CD14-positive monocyte (primary cell): ENCODE results near the gene TNFAIP2. TPM values are rescaled to one million over a fixed set of nuclear protein-coding genes. Genes with fewer than 3 reads are reported as not detected.

Source experiments
- DNase-seq, 3 donors: peaks; one replicate each; pipeline ENCODE4 v3.0.0-alpha.2; 2011 to 2022
- H2AFZ ChIP-seq: 2 replicates; pipeline ENCODE4 v1.6.0; 2012; ENCODE audit warnings: mild to moderate bottlenecking, low read depth, low read length, inconsistent platforms; ENCODE audit not compliant: insufficient read depth, poor library complexity, severe bottlenecking
- H3K27ac ChIP-seq, 2 donors: 1 replicate in 1 of 2; 2 replicates in 1 of 2; pipeline ENCODE4 v1.5.1; 2012 to 2013; ENCODE audit warnings: low read length in 2 of 2, control low read depth in 1 of 2, inconsistent platforms in 1 of 2, low read depth in 1 of 2, mild to moderate bottlenecking in 1 of 2
- H3K27me3 ChIP-seq, 2 donors: one replicate each; pipeline versions ENCODE4 v1.6.0 to v1.6.1; 2011 to 2013; ENCODE audit warnings: low read length in 2 of 2; ENCODE audit not compliant: control insufficient read depth in 2 of 2, insufficient read depth in 2 of 2
- H3K36me3 ChIP-seq, 2 donors: replicated peaks in 1 of 2; 1 replicate in 1 of 2; 2 replicates in 1 of 2; pipeline versions ENCODE4 v1.5.1 to v1.6.1; 2012 to 2013; ENCODE audit warnings: low read length in 2 of 2, control low read depth in 1 of 2, inconsistent platforms in 1 of 2, mild to moderate bottlenecking in 1 of 2; ENCODE audit not compliant: insufficient read depth in 2 of 2, control insufficient read depth in 1 of 2
- H3K4me1 ChIP-seq, 2 donors: 1 replicate in 1 of 2; 2 replicates in 1 of 2; pipeline versions ENCODE4 v1.5.1 to v1.6.1; 2012 to 2013; ENCODE audit warnings: low read length in 2 of 2, control low read depth in 1 of 2, inconsistent platforms in 1 of 2, mild to moderate bottlenecking in 1 of 2, moderate library complexity in 1 of 2; ENCODE audit not compliant: insufficient read depth in 2 of 2, control insufficient read depth in 1 of 2
- H3K4me2 ChIP-seq: replicated peaks from 2 replicates; pipeline ENCODE3; 2012; ENCODE audit warnings: low read length, moderate library complexity, mild to moderate bottlenecking; ENCODE audit not compliant: poor library complexity, severe bottlenecking; ENCODE audit errors: extremely low read depth
- H3K4me3 ChIP-seq, 3 experiments: fragments of 200-600 bp in 1 of 3; sonication (generic) in 1 of 3; replicated peaks in 1 of 3; 1 replicate in 2 of 3; 2 replicates in 1 of 3; pipeline ENCODE4 v1.5.1; 2011 to 2013; ENCODE audit warnings: low read length in 3 of 3, mild to moderate bottlenecking in 3 of 3, control low read depth in 2 of 3, low read depth in 2 of 3, inconsistent platforms in 1 of 3, moderate library complexity in 1 of 3
- H3K79me2 ChIP-seq: 2 replicates; pipeline ENCODE4 v1.6.0; 2012; ENCODE audit warnings: mild to moderate bottlenecking, control low read depth, inconsistent platforms, low read length, moderate library complexity; ENCODE audit not compliant: insufficient read depth
- H3K9ac ChIP-seq: 2 replicates; pipeline ENCODE4 v1.6.0; 2017; ENCODE audit warnings: low read length, mild to moderate bottlenecking; ENCODE audit not compliant: insufficient read depth, poor library complexity, severe bottlenecking
- H3K9me3 ChIP-seq, 2 donors: replicated peaks in 1 of 2; 1 replicate in 1 of 2; 2 replicates in 1 of 2; pipeline versions ENCODE4 v1.5.1 to v1.6.1; 2012 to 2013; ENCODE audit warnings: low read length in 2 of 2, control low read depth in 1 of 2; ENCODE audit not compliant: control insufficient read depth in 1 of 2, insufficient read depth in 1 of 2
- H4K20me1 ChIP-seq: 2 replicates; pipeline ENCODE4 v1.6.0; 2012; ENCODE audit warnings: mild to moderate bottlenecking, low read length, control low read depth, moderate library complexity; ENCODE audit not compliant: insufficient read depth
- H3K27ac Mint-ChIP-seq, 7 donors: one replicate each; pipeline ENCODE4 v1.8.0; 2020; ENCODE audit warnings: mild to moderate bottlenecking in 7 of 7, mixed read lengths in 7 of 7, moderate library complexity in 6 of 7, inconsistent platforms in 2 of 7
- H3K27me3 Mint-ChIP-seq, 3 donors: one replicate each; pipeline ENCODE4 v1.8.0; 2021 to 2022; ENCODE audit warnings: low read depth in 3 of 3, mild to moderate bottlenecking in 3 of 3, mixed read lengths in 3 of 3, moderate library complexity in 3 of 3, inconsistent platforms in 1 of 3
- H3K36me3 Mint-ChIP-seq, 2 donors: one replicate each; pipeline ENCODE4 v1.8.0; 2020; ENCODE audit warnings: mixed read lengths in 2 of 2, inconsistent platforms in 1 of 2, mild to moderate bottlenecking in 1 of 2
- H3K4me1 Mint-ChIP-seq: one replicate; pipeline ENCODE4 v1.8.0; 2020; ENCODE audit warnings: mild to moderate bottlenecking, mixed read lengths
- H3K4me3 Mint-ChIP-seq, 2 donors: one replicate each; pipeline ENCODE4 v1.8.0; 2020; ENCODE audit warnings: mild to moderate bottlenecking in 2 of 2, mixed read lengths in 2 of 2, moderate library complexity in 1 of 2
- H3K9me3 Mint-ChIP-seq, 7 donors: one replicate each; pipeline ENCODE4 v1.8.0; 2020 to 2022; ENCODE audit warnings: mixed read lengths in 7 of 7, mild to moderate bottlenecking in 6 of 7, moderate library complexity in 6 of 7, inconsistent platforms in 2 of 7
- WGBS: methylation state at CpG from one replicate; pipeline ENCODE4 v1.1.5; 2013; ENCODE audit warnings: missing lambda C conversion rate; ENCODE audit not compliant: insufficient coverage; 5-methylcytosine and 5-hydroxymethylcytosine counted together
- intact Hi-C, 2 donors: fragments of 100-400 bp; cut with micrococcal nuclease; formaldehyde crosslinking; loops; one replicate each; pipeline versions ENCODE4 v1.15.0 to v1.15.1; 2023
- polyA plus RNA-seq, 3 donors: library from polyadenylated mRNA; depleted of rRNA in 1 of 3; unstranded in 2 of 3; stranded (reverse) in 1 of 3; fragments of 300-500 nt in 2 of 3; fragments of >200 nt in 1 of 3; fragmentation: Illumina TruSeq in 2 of 3; gene quantifications; 1 replicate in 2 of 3; 2 replicates in 1 of 3; pipeline ENCODE4 v1.2.3, GENCODE V29; 2012 to 2021
- TF ChIP-seq, protein P1 (sequence below): fragments of 200-600 bp; IDR thresholded peaks from one replicate; pipeline ENCODE4 v1.8.0; 2022; ENCODE audit warnings: antibody characterized with exemption, mild to moderate bottlenecking

The TNFAIP2 gene
- polyA plus RNA-seq, 3 donors: 41.5 to 1,807 (median 50.8) TPM

DNA sequence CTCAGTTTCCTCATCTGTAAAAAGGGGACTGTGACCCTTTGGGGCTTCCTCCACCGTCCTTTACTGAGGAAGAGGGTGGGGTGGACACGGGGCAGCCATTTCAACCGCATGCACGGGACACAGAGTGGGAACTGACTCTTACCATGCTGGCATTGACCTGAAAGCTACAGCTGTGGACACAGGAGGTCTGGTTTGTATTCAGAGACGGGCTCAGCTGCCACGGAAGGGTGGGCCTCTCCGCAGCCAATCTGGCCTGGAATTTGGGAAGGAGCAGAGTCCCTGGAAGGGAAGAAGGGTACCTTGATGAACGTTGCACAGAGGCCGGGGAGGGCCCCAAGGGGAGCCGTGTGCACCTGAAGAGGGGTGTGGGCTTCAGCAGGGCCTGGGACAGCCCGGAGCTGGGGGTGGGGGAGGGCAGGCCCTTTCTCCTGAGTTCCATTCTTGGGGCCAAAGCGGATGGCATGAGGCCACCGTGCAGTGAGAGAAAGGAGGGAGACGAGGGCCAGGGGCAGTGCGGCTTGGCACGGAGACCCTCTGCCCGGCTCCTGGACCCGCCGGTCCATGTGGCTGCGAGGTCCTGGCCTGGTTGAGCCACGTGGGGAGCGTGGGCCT lies 14.5 kb downstream of the TNFAIP2 start:
- peaks cover 21 to 38% (median 29%) of the 10 kb centered on the region in 3 donors for H3K27me3 Mint-ChIP-seq
- peak overlapping the region in 4 of 7 donors; percentile 45 to 73 (median 56) for H3K27ac Mint-ChIP-seq
- Histone ChIP-seq H3K27ac (peak overlapping the region in 1 of 2 donors; percentile 12), H3K9me3 (no peaks in the 10 kb centered on the region), H3K27me3 (peaks cover 0 to 18% of the 10 kb centered on the region in 2 donors), H2AFZ (no peak overlapping the region), H3K79me2 (no peaks in the 10 kb centered on the region), H3K9ac (no peak overlapping the region), H3K4me3 (no peak overlapping the region), H3K36me3 (peaks cover 39 to 45% of the 10 kb centered on the region in 2 donors), H4K20me1 (peaks cover 54% of the 10 kb centered on the region), H3K4me1 (peaks cover 15 to 50% of the 10 kb centered on the region in 2 donors), H3K4me2 (no peak overlapping the region)
- H3K4me3 Mint-ChIP-seq: peak overlapping the region in 1 of 2 donors; percentile 67
- peaks cover 0 to 2% (median 0%) of the 10 kb centered on the region in 7 donors for H3K9me3 Mint-ChIP-seq
- intact Hi-C loops: loop anchor here in 1 of 2 donors (5.0 kb wide), 1 partner anchor 35 kb away; no protein-coding TSS in a partner anchor
- TF ChIP-seq, protein P1, sequence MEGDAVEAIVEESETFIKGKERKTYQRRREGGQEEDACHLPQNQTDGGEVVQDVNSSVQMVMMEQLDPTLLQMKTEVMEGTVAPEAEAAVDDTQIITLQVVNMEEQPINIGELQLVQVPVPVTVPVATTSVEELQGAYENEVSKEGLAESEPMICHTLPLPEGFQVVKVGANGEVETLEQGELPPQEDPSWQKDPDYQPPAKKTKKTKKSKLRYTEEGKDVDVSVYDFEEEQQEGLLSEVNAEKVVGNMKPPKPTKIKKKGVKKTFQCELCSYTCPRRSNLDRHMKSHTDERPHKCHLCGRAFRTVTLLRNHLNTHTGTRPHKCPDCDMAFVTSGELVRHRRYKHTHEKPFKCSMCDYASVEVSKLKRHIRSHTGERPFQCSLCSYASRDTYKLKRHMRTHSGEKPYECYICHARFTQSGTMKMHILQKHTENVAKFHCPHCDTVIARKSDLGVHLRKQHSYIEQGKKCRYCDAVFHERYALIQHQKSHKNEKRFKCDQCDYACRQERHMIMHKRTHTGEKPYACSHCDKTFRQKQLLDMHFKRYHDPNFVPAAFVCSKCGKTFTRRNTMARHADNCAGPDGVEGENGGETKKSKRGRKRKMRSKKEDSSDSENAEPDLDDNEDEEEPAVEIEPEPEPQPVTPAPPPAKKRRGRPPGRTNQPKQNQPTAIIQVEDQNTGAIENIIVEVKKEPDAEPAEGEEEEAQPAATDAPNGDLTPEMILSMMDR: no peak
- peaks cover 42 to 46% of the 10 kb centered on the region in 2 donors for H3K36me3 Mint-ChIP-seq
- WGBS: 79% methylated on average over 18 of the region's 22 CpGs
- H3K4me1 Mint-ChIP-seq: peaks cover 35% of the 10 kb centered on the region
- peak in 1 of 3 donors; percentile 12 for DNase-seq

DNA sequence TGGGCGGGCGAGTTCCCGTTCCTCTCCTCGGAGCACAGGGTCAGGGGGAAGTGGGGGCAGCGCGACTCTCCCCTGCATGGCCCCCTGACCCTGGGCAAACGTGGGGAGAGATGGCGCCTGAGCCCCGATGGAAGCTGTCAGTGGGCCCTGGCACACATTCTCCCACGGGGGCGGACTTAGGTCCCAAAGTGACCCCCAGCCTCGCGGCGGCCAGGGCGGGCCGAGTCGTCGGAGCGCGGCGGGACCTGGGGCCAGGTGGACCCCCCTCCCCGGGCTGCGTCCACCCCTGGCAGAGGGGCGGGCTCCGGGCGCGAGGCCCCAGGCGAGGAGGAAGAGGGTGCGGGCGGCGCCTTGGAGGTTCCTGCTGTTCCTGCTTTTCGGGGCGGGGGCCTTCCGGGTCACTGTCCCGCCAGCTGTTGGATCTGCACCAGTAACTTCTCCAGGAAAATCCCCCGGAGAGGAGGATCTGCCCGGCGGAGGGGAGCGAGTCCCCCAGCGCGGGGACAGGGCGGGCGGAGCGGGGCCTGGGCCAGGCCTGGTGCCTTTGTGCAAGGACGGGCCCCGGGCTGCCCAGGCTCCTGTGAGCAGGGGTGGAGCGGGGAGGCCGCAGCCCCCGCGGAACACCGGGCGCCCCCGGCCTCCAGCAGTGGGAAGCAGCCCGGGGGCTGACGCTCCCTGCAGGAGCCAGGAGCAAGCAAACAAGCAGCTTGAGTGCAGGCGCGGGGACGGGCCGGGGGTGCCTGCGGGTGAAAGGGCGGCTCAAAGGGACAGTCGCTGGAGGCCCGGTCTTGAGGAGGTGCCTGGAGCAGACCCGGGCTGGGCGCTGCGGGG lies 15.3 kb downstream of the TNFAIP2 start:
- Histone ChIP-seq H3K4me1 (peaks cover 15 to 50% of the 10 kb centered on the region in 2 donors), H3K27ac (no peak overlapping the region), H3K9ac (no peak overlapping the region), H3K79me2 (no peaks in the 10 kb centered on the region), H4K20me1 (peaks cover 47% of the 10 kb centered on the region), H3K4me3 (no peak overlapping the region), H2AFZ (no peak overlapping the region), H3K36me3 (peaks cover 31 to 38% of the 10 kb centered on the region in 2 donors), H3K9me3 (no peaks in the 10 kb centered on the region), H3K27me3 (peaks cover 0 to 21% of the 10 kb centered on the region in 2 donors), H3K4me2 (peak overlapping the region; percentile 15)
- peaks cover 35% of the 10 kb centered on the region for H3K4me1 Mint-ChIP-seq
- H3K9me3 Mint-ChIP-seq: peaks cover 0 to 2% (median 0%) of the 10 kb centered on the region in 7 donors
- H3K36me3 Mint-ChIP-seq: peaks cover 35 to 39% of the 10 kb centered on the region in 2 donors
- peak in 1 of 3 donors; percentile 61 for DNase-seq
- H3K4me3 Mint-ChIP-seq: peak overlapping the region in 1 of 2 donors; percentile 72
- WGBS: 39% methylated on average over 63 of the region's 66 CpGs
- TF ChIP-seq, protein P1: no peak
- H3K27me3 Mint-ChIP-seq: peaks cover 26 to 43% (median 36%) of the 10 kb centered on the region in 3 donors
- intact Hi-C loops: loop anchor here in 1 of 2 donors (5.0 kb wide), 1 partner anchor 36 kb away; no protein-coding TSS in a partner anchor
- no peak overlapping the region for H3K27ac Mint-ChIP-seq
